ENCODE data around the gene PPIG.
A peak's percentile ranks its signal among the peaks of the same experiment; 100 is the strongest.
"Not testable (repeated sequence)": the region's sequence is repeated elsewhere in the genome, so short reads cannot be mapped to it uniquely, and the experiment has no call there.

The PPIG gene

DNA sequence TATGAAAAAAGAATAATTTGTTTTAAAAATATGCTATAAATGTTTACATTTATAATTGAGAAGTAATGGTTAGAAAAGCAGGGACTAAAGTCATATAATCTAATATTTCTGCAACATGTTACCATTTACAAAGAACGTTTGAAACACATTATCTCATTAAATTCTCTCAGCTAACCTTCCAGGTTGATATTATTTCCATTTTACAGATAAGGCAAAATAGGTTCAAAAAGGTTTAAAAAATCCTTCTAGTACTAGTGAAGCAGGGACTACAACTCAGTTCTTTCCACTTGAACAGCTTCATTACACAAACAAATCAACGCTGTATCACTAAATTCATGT, 11.4 kb upstream of the PPIG start:
- peak overlapping the region; percentile 83 for H3K27ac Mint-ChIP-seq (ENCODE audit: low read depth)
- DNase-seq (ENCODE audit: low spot score in 2 of 2): no peak

DNA sequence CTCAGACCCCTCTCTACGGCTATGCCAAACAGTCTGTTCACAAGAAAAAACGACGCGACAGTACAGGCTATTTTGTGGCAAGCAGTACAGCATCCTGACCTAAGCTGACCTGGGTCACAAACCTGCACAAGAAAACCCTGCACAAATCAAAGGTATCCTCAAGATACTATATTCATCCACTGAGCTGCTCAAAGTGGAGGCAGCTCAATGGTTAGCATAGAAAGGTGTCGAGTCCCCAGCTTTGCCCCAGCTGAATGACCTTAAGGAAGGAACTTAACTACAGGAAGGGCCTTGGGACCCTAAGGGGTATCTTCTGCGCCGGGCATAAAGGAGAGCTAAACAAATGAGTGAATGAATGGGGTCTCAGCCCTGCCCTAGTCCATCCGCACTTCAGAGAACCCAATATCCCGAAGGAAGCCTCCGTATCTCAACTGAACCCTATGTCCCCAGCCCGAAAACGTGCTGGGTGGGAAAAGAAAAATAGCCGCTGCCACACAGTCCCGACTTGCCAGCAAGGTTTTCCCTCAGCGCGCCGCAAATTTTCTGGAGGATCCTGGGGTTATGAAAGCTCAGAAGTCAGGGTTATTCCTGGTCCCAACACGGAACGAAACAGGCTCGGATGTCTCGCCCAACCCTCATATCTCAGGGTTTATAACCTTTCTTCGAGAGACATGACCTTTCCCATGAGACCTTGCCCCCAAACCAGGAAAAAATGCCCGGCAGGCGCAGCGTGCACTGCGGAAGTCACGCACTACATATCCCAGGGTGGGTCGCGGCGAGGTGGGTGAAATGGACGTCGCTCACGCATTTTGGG, 10.8 kb upstream of the PPIG start, which contains the start of gene FASTKD1:
Gene FASTKD1, minus strand, starts transcription at position 706 of the 814 bp plus-strand sequence. CDS start 1,836 bp downstream, outside the sequence.
- no peaks in the 10 kb centered on the region for H3K27me3 Mint-ChIP-seq
- ATAC-seq (replicated peaks; ENCODE audit: extremely low read depth, poor library complexity, severe bottlenecking): peak; percentile 100
- peak within 1 kb of the TSS; percentile 94 for H3K4me3 Mint-ChIP-seq
- H3K9me3 Mint-ChIP-seq: no peaks in the 10 kb centered on the region
- H3K27ac Mint-ChIP-seq (ENCODE audit: low read depth): peak within 1 kb of the TSS; percentile 83
- peaks cover 16% of the 10 kb centered on the region for H3K36me3 Mint-ChIP-seq (ENCODE audit: insufficient read depth)
- peaks cover 20% of the 10 kb centered on the region for H3K4me1 Mint-ChIP-seq
- peak; percentile 56 to 72 for DNase-seq (ENCODE audit: low spot score in 2 of 2)

More for the DNA sequence above, 11.4 kb upstream of the PPIG start:
- peaks cover 20% of the 10 kb centered on the region for H3K4me1 Mint-ChIP-seq
- ATAC-seq (replicated peaks; ENCODE audit: extremely low read depth, poor library complexity, severe bottlenecking): no peak
- H3K36me3 Mint-ChIP-seq (ENCODE audit: insufficient read depth): peaks cover 18% of the 10 kb centered on the region
- H3K9me3 Mint-ChIP-seq: no peaks in the 10 kb centered on the region
- no peaks in the 10 kb centered on the region for H3K27me3 Mint-ChIP-seq
- H3K4me3 Mint-ChIP-seq: peak overlapping the region; percentile 94

DNA sequence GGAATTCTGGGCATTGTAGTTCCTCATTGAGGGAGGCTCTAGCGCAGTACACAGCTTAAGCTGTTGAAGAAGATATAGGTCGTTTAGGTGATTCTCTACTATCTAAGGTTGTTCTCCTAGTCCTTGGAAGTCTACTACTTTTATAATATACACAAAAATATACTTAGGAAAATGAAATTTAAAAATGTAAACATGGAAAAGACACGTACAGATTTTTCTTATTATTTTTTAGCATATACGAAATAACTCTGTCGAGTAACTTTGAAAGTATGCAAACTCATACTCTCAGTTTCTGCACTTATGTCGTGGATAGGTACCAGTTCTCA, 10.2 kb upstream of the PPIG start:
- H3K27me3 Mint-ChIP-seq: no peaks in the 10 kb centered on the region
- ATAC-seq (replicated peaks; ENCODE audit: extremely low read depth, poor library complexity, severe bottlenecking) (no peak), DNase-seq (ENCODE audit: low spot score in 2 of 2) (no peak)
- peak overlapping the region; percentile 83 for H3K27ac Mint-ChIP-seq (ENCODE audit: low read depth)
- H3K4me3 Mint-ChIP-seq: peak overlapping the region; percentile 94
- no peaks in the 10 kb centered on the region for H3K9me3 Mint-ChIP-seq
- H3K4me1 Mint-ChIP-seq: peaks cover 20% of the 10 kb centered on the region
- peaks cover 14% of the 10 kb centered on the region for H3K36me3 Mint-ChIP-seq (ENCODE audit: insufficient read depth)

DNA sequence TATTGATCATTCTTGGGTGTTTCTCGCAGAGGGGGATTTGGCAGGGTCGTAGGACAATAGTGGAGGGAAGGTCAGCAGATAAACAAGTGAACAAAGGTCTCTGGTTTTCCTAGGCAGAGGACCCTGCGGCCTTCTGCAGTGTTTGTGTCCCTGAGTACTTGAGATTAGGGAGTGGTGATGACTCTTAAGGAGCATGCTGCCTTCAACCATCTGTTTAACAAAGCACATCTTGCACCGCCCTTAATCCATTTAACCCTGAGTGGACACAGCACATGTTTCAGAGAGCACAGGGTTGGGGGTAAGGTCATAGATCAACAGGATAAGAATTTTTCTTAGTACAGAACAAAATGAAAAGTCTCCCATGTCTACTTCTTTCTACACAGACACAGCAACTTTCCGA, 9.6 kb upstream of the PPIG start:
- not testable (repeated sequence) for H3K27ac Mint-ChIP-seq (ENCODE audit: low read depth); ATAC-seq (replicated peaks; ENCODE audit: extremely low read depth, poor library complexity, severe bottlenecking); H3K27me3 Mint-ChIP-seq; DNase-seq (ENCODE audit: low spot score in 2 of 2); H3K4me3 Mint-ChIP-seq; H3K9me3 Mint-ChIP-seq
- peaks cover 12% of the 10 kb centered on the region for H3K36me3 Mint-ChIP-seq (ENCODE audit: insufficient read depth)
- peaks cover 20% of the 10 kb centered on the region for H3K4me1 Mint-ChIP-seq

DNA sequence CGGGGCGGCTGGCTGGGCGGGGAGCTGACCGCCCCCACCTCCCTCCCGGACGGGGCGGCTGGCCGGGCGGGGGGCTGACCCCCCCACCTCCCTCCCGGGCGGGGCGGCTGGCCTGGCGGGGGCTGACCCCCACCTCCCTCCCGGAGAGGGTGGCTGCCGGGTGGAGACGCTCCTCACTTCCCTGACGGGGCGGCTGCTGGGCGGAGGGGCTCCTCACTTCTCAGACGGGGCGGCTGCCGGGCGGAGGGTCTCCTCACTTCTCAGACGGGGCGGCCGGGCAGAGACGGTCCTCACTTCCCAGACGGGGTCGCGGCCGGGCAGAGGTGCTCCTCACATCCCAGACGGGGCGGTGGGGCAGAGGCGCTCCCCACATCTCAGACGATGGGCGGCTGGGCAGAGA, 8.9 kb upstream of the PPIG start:
- not testable (repeated sequence) for DNase-seq (ENCODE audit: low spot score in 2 of 2); H3K9me3 Mint-ChIP-seq; H3K27ac Mint-ChIP-seq (ENCODE audit: low read depth); H3K27me3 Mint-ChIP-seq; H3K4me3 Mint-ChIP-seq; ATAC-seq (replicated peaks; ENCODE audit: extremely low read depth, poor library complexity, severe bottlenecking)
- Mint-ChIP-seq H3K36me3 (ENCODE audit: insufficient read depth) (peaks cover 14% of the 10 kb centered on the region), H3K4me1 (peaks cover 14% of the 10 kb centered on the region)

DNA sequence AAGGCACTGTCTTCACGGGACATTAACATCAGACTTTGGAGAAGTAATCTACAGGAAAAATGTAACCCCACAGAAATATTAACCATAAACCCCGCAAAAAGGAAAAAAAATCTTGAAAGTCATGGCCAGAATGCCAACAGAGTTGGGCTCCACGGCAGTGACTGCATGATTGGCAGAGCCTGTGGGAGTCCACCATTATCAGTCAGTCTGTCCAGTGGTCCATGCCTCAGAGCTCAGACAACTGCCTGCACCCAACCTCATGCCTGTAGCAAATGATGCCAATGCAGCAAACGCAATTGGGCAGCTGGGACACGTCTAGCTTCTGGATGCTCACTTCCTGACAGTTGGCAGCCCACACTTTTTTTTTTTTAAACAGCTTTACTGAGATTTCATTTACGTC, 5.1 kb upstream of the PPIG start:
- no peak for ATAC-seq (replicated peaks; ENCODE audit: extremely low read depth, poor library complexity, severe bottlenecking)
- Mint-ChIP-seq H3K9me3 (peaks cover 3% of the 10 kb centered on the region), H3K27ac (ENCODE audit: low read depth) (no peak overlapping the region), H3K36me3 (ENCODE audit: insufficient read depth) (peaks cover 9% of the 10 kb centered on the region), H3K4me1 (peaks cover 3% of the 10 kb centered on the region), H3K4me3 (no peak overlapping the region), H3K27me3 (no peaks in the 10 kb centered on the region)
- DNase-seq (ENCODE audit: low spot score in 2 of 2): no peak

DNA sequence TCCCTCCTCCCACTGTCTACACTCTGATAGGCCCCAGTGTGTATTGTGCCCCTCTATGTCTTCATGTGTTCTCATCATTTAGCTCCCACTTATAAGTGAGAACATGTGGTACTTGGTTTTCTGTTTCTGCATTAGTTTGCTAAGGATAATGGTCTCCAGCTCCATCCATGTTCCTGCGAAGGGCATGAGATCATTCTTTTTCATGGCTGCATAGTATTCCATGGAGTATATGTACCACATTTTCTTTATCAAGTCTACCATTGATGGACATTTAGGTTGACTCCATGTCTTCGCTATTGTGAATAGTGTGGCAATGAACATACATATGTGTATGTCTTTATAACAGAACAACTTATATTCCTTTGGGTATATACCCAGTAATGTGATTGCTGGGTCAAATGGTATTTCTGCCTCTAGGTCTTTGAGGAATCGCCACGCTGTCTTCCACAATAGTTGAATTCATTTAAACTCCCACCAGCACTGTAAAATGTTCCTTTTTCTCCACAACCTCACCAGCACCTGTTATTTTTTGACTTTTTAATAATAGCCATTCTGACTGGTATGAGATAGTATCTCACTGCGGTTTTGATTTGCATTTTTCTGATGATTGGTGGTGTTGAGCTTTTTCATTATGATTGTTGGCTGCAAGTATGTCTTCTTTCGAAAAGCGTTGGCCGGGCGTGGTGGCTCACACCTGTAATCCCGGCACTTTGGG, 1.4 kb upstream of the PPIG start:
- H3K27me3 Mint-ChIP-seq; H3K27ac Mint-ChIP-seq (ENCODE audit: low read depth): not testable (repeated sequence)

DNA sequence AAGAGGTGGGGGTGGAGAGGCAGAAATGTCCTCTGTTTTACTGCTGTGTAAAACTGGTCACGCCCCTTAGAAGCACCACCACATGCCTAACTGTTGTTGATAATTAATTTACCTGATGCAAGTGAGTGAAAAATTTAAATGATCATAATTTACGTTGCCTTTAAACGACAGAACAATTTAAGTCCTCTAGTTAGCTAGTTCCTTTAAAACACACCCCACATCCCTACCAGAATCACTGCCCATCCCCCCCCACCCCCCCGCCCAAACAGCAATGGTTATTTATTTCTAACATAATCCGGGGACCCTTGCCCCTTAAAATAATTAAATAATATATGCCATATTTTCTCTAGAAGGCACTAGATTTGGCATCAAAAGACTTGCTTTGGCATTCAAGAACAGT, 633 bp upstream of the PPIG start:
- Mint-ChIP-seq H3K27me3 (no peaks in the 10 kb centered on the region), H3K9me3 (peaks cover 5% of the 10 kb centered on the region), H3K4me1 (peaks cover 26% of the 10 kb centered on the region), H3K4me3 (peak overlapping the region; percentile 98), H3K36me3 (ENCODE audit: insufficient read depth) (peaks cover 27% of the 10 kb centered on the region), H3K27ac (ENCODE audit: low read depth) (peak overlapping the region; percentile 98)
- no peak for DNase-seq (ENCODE audit: low spot score in 2 of 2)
- no peak for ATAC-seq (replicated peaks; ENCODE audit: extremely low read depth, poor library complexity, severe bottlenecking)

More for the DNA sequence above, 1.4 kb upstream of the PPIG start:
- ATAC-seq (replicated peaks; ENCODE audit: extremely low read depth, poor library complexity, severe bottlenecking); DNase-seq (ENCODE audit: low spot score in 2 of 2); H3K9me3 Mint-ChIP-seq; H3K4me3 Mint-ChIP-seq: not testable (repeated sequence)
- Mint-ChIP-seq H3K36me3 (ENCODE audit: insufficient read depth) (peaks cover 27% of the 10 kb centered on the region), H3K4me1 (peaks cover 26% of the 10 kb centered on the region)

DNA sequence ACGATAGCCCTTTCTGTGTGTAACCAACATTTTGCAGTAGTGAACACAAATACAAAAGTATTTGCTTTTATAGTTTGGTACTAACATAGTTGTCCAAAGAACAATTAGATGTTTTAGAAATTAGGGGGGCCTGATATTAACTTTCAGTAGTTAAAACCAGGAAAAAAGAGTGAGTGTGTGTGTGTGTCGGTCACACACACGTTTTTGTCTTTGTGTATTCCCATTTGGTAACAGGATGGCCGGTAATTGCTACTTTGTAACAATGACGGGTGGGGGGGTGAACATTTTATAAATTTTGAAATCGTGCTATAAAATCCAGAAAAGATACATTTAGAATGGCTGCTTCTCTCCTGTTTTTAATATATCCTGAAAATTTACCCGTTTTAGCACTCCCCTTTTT, 1.5 kb downstream of the PPIG start:
- Mint-ChIP-seq H3K4me1 (peaks cover 44% of the 10 kb centered on the region), H3K4me3 (peak overlapping the region; percentile 98), H3K36me3 (ENCODE audit: insufficient read depth) (peaks cover 29% of the 10 kb centered on the region), H3K9me3 (peaks cover 5% of the 10 kb centered on the region), H3K27ac (ENCODE audit: low read depth) (peak overlapping the region; percentile 98), H3K27me3 (no peaks in the 10 kb centered on the region)
- no peak for DNase-seq (ENCODE audit: low spot score in 2 of 2)
- no peak for ATAC-seq (replicated peaks; ENCODE audit: extremely low read depth, poor library complexity, severe bottlenecking)

DNA sequence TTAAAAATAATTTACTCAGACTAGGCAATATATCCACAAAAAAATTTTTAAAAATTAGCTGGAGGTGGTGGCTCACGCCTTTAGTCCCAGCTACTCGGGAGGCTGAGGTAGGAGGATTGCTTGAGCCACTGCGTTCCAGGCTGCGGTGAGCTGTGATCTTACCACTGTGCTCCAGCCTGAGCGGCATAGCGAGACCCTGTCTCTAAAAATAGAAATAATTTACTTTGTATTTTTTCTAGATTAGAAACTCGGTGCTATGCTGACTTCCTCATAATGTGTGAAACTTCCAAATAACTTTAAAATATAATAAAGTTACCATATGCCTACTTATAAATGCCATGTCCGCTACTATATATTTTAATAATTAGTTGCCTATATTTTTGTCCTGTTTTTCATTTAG, 6.7 kb downstream of the PPIG start:
- ATAC-seq (replicated peaks; ENCODE audit: extremely low read depth, poor library complexity, severe bottlenecking) (no peak), DNase-seq (ENCODE audit: low spot score in 2 of 2) (no peak)
- Mint-ChIP-seq H3K4me1 (peaks cover 30% of the 10 kb centered on the region), H3K36me3 (ENCODE audit: insufficient read depth) (peaks cover 15% of the 10 kb centered on the region), H3K4me3 (no peak overlapping the region), H3K9me3 (no peaks in the 10 kb centered on the region), H3K27ac (ENCODE audit: low read depth) (peak overlapping the region; percentile 78), H3K27me3 (no peaks in the 10 kb centered on the region)

DNA sequence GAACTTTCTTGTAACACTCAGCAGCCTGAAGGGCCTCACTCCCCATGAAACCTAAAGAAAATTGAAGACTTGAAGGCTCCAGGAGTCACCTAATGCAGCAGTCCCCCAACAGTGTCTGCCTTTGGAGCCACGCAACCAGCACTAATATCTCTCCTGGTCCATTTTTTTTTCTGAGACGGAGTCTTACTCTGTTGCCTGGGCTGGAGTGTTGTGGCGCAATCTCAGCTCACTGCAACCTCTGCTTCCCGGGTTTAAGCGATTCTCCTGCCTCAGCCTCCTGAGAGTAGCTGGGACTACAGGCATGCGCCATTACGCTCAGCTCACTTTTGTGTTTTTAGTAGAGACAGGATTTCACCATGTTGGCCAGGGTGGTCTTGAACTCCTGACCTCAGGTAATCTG, 12.4 kb downstream of the PPIG start:
- peaks cover 11% of the 10 kb centered on the region for H3K36me3 Mint-ChIP-seq (ENCODE audit: insufficient read depth)
- not testable (repeated sequence) for H3K27me3 Mint-ChIP-seq; DNase-seq (ENCODE audit: low spot score in 2 of 2); H3K9me3 Mint-ChIP-seq; H3K27ac Mint-ChIP-seq (ENCODE audit: low read depth); H3K4me3 Mint-ChIP-seq; ATAC-seq (replicated peaks; ENCODE audit: extremely low read depth, poor library complexity, severe bottlenecking)
- peaks cover 27% of the 10 kb centered on the region for H3K4me1 Mint-ChIP-seq

DNA sequence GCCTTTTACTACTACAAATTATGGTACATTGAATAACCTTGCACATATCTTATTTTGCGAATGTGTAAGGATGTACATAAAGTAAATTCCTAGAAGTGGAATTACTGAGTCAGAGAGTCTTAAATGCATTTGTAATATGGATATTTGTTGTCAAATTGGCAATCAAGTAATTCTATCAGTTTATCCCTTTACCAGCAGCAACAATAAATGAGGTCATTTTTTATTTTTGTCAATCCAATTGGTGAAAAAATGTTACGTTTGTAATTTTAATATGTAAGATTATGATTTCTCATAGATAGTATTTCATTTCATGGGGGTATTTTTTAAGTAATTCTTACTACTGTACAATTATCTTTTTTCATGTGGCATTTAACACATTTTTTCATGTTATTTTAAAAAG, 14.8 kb downstream of the PPIG start:
- Mint-ChIP-seq H3K36me3 (ENCODE audit: insufficient read depth) (peaks cover 12% of the 10 kb centered on the region), H3K27ac (ENCODE audit: low read depth) (no peak overlapping the region), H3K4me1 (peaks cover 37% of the 10 kb centered on the region)

DNA sequence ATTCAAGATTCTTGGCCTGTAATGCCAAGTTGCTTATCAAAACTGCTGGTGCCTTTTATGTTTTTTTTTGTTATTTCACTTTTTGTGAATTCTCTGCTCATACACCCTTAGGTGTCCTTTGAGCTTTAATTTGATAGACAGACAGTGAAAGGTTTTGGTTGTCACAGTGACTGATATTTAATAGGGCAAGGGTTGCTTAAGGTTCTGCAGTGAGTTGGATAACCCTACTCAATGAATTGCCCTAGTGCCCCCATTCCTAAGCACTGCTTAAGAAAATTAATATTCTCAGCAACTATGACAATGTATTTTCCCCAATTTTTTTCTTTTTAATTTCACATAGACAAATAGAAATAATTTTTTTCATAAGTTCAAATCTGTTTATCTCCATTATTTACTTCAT, 15.4 kb downstream of the PPIG start:
- Mint-ChIP-seq H3K4me3 (no peak overlapping the region), H3K36me3 (ENCODE audit: insufficient read depth) (peaks cover 18% of the 10 kb centered on the region), H3K27me3 (no peaks in the 10 kb centered on the region), H3K9me3 (no peaks in the 10 kb centered on the region), H3K27ac (ENCODE audit: low read depth) (no peak overlapping the region), H3K4me1 (peaks cover 37% of the 10 kb centered on the region)
- ATAC-seq (replicated peaks; ENCODE audit: extremely low read depth, poor library complexity, severe bottlenecking) (no peak), DNase-seq (ENCODE audit: low spot score in 2 of 2) (no peak)

More for the DNA sequence above, 14.8 kb downstream of the PPIG start:
- ATAC-seq (replicated peaks; ENCODE audit: extremely low read depth, poor library complexity, severe bottlenecking) (no peak), DNase-seq (ENCODE audit: low spot score in 2 of 2) (no peak)
- Mint-ChIP-seq H3K4me3 (no peak overlapping the region), H3K9me3 (no peaks in the 10 kb centered on the region), H3K27me3 (no peaks in the 10 kb centered on the region)

Measured in central memory CD8-positive, alpha-beta T cell (primary cell).